Transverse colon (tissue), 3 donors: ENCODE results near the gene VPS26C.

Experiments used
- CTCF ChIP-seq, 5 experiments: fragments of 200-600 bp in 3 of 5; fragments of 450-650 bp in 2 of 5; sonication (generic) in 3 of 5; IDR thresholded peaks; 1 replicate in 2 of 5; 2 replicates in 3 of 5; pipeline ENCODE4 v1.5.1; 2016 to 2017; ENCODE audit warnings: antibody characterized with exemption in 5 of 5, inconsistent platforms in 3 of 5, mild to moderate bottlenecking in 2 of 5, moderate library complexity in 1 of 5
- POLR2A ChIP-seq: fragments of 450-650 bp; IDR thresholded peaks from one replicate; pipeline ENCODE4 v1.6.1; 2016; ENCODE audit warnings: antibody characterized with exemption, mild to moderate bottlenecking, moderate library complexity

GRCh38 chr21:37228003-37228400 is 39.1 kb downstream of the VPS26C start:
- TF ChIP-seq CTCF (IDR thresholded peaks at IDR 0.05) (no peak), POLR2A (no peak)
